ENCODE data around the gene BEND3.

BEND3 gene

GRCh38 chr6:107068691-107069630, 46.4 kb downstream of the BEND3 start:
- no peak overlapping the region for H3K4me3 ChIP-seq (ENCODE audit: low read length)
- DNase-seq (ENCODE audit: low read depth), result no peak
- no peak for TF ChIP-seq CTCF (conservative IDR thresholded peaks at IDR 0.05; ENCODE audit: low read length)

GRCh38 chr6:107066697-107067659, 48.3 kb downstream of the BEND3 start:
- no peak for TF ChIP-seq CTCF (conservative IDR thresholded peaks at IDR 0.05; ENCODE audit: low read length)
- no peak for DNase-seq (ENCODE audit: low read depth)
- no peak overlapping the region for H3K4me3 ChIP-seq (ENCODE audit: low read length)

GRCh38 chr6:107064579-107065065, 50.7 kb downstream of the BEND3 start:
- peak; percentile 72 for DNase-seq (ENCODE audit: low read depth)
- no peak for TF ChIP-seq CTCF (conservative IDR thresholded peaks at IDR 0.05; ENCODE audit: low read length)

GRCh38 chr6:107062691-107063090, 52.6 kb downstream of the BEND3 start:
- DNase-seq (ENCODE audit: low read depth), result no peak
- H3K4me3 ChIP-seq (ENCODE audit: low read length), result no peak overlapping the region
- no peak for TF ChIP-seq CTCF (conservative IDR thresholded peaks at IDR 0.05; ENCODE audit: low read length)

More at GRCh38 chr6:107064579-107065065, 50.7 kb downstream of the BEND3 start:
- no peak overlapping the region for H3K4me3 ChIP-seq (ENCODE audit: low read length)

- no peak overlapping the region for H3K4me3 ChIP-seq (ENCODE audit: low read length)
- TF ChIP-seq CTCF (conservative IDR thresholded peaks at IDR 0.05; ENCODE audit: low read length), result no peak
- no peak for DNase-seq (ENCODE audit: low read depth)
Observed at GRCh38 chr6:107061125-107062020, 53.9 kb downstream of the BEND3 start.

- no peak for DNase-seq (ENCODE audit: low read depth)
Observed at GRCh38 chr6:107060704-107061103, 54.6 kb downstream of the BEND3 start.

More at GRCh38 chr6:107060704-107061103, 54.6 kb downstream of the BEND3 start:
- H3K4me3 ChIP-seq (ENCODE audit: low read length), result no peak overlapping the region
- no peak for TF ChIP-seq CTCF (conservative IDR thresholded peaks at IDR 0.05; ENCODE audit: low read length)
